ENCODE results near the gene TRUB1. TPM values are rescaled to one million over a fixed set of nuclear protein-coding genes. Genes with fewer than 3 reads are reported as not detected.
"Not testable (repeated sequence)": the region's sequence is repeated elsewhere in the genome, so short reads cannot be mapped to it uniquely, and the experiment has no call there.

TRUB1 gene
- total RNA-seq, 1 donor from 2014 or later: 21.6 TPM

GRCh38 chr10:114931072-114931679, 6.8 kb upstream of the TRUB1 start:
- H3K27ac Mint-ChIP-seq: no peak overlapping the region
- peaks cover 11% of the 10 kb centered on the region for H3K9me3 Mint-ChIP-seq
- no peak overlapping the region for H3K4me3 Mint-ChIP-seq
- intact Hi-C loops (cut with micrococcal nuclease): loop anchor here (10.0 kb wide), 2 partner anchors 316 to 626 kb away; no protein-coding TSS in a partner anchor
- peaks cover 22% of the 10 kb centered on the region for H3K4me1 Mint-ChIP-seq (ENCODE audit: low read depth)
- H3K27me3 Mint-ChIP-seq (ENCODE audit: insufficient read depth): peaks cover 2% of the 10 kb centered on the region
- no peak for DNase-seq (ENCODE audit: low spot score)
- peaks cover 2% of the 10 kb centered on the region for H3K36me3 Mint-ChIP-seq (ENCODE audit: low read depth)

DNA sequence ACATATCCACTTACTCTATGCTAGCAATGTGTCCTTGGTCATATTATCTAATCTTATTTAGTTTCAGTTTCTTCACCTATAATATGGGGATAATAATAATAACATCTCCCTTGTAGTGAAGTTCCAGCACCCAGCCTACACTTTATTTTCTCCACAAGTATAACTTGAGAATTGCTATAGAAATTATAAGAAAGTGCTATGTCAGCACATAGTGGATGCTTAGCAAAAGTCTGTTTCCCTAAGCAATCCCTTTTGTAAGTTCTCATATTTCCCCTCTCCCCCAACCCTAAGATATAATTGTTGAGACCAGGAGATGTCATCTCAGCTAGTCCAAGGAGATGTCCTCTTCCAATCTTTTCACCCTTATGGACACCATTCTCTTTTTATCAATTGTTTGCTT, 5.8 kb upstream of the TRUB1 start:
- intact Hi-C loops (cut with micrococcal nuclease): loop anchor here (10.0 kb wide), 2 partner anchors 317 to 627 kb away; no protein-coding TSS in a partner anchor
- H3K36me3 Mint-ChIP-seq (ENCODE audit: low read depth): peaks cover 2% of the 10 kb centered on the region
- H3K9me3 Mint-ChIP-seq: peaks cover 12% of the 10 kb centered on the region
- H3K4me3 Mint-ChIP-seq: no peak overlapping the region
- DNase-seq (ENCODE audit: low spot score): no peak
- H3K4me1 Mint-ChIP-seq (ENCODE audit: low read depth): peaks cover 19% of the 10 kb centered on the region
- H3K27me3 Mint-ChIP-seq (ENCODE audit: insufficient read depth): no peaks in the 10 kb centered on the region
- no peak overlapping the region for H3K27ac Mint-ChIP-seq

- intact Hi-C loops (cut with micrococcal nuclease): loop anchor here (10.0 kb wide), 2 partner anchors 318 to 628 kb away; no protein-coding TSS in a partner anchor
- Mint-ChIP-seq H3K9me3 (peaks cover 14% of the 10 kb centered on the region), H3K4me3 (no peak overlapping the region), H3K36me3 (ENCODE audit: low read depth) (peaks cover 2% of the 10 kb centered on the region), H3K27ac (no peak overlapping the region), H3K4me1 (ENCODE audit: low read depth) (peaks cover 19% of the 10 kb centered on the region), H3K27me3 (ENCODE audit: insufficient read depth) (no peaks in the 10 kb centered on the region)
- DNase-seq (ENCODE audit: low spot score): no peak
Measured at GRCh38 chr10:114932945-114933344, 5.0 kb upstream of the TRUB1 start.

DNA sequence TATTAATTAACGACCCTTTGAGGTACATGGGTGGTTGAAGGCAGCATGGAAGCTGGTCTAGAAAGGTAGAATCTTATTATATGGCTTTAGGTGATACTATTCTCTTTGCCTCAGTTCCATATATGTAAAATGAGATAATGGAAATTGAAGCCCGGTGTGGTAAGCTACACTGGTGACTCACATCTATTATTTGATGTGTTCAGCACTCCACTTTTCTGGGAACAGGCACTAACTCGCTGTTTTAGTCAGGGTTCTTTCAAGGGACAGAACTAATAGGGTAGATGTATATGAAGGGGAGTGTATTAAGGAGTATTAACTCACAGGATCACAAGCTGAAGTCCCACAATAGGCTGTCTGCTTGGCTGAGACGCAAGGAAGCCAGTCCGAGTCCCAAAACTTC, 4.4 kb upstream of the TRUB1 start:
- Mint-ChIP-seq H3K36me3 (ENCODE audit: low read depth) (peaks cover 2% of the 10 kb centered on the region), H3K27ac (peak overlapping the region; percentile 70), H3K4me1 (ENCODE audit: low read depth) (peaks cover 19% of the 10 kb centered on the region), H3K4me3 (no peak overlapping the region), H3K27me3 (ENCODE audit: insufficient read depth) (no peaks in the 10 kb centered on the region), H3K9me3 (peaks cover 14% of the 10 kb centered on the region)
- no peak for DNase-seq (ENCODE audit: low spot score)
- intact Hi-C loops (cut with micrococcal nuclease): loop anchor here (10.0 kb wide), 2 partner anchors 319 to 629 kb away; no protein-coding TSS in a partner anchor

DNA sequence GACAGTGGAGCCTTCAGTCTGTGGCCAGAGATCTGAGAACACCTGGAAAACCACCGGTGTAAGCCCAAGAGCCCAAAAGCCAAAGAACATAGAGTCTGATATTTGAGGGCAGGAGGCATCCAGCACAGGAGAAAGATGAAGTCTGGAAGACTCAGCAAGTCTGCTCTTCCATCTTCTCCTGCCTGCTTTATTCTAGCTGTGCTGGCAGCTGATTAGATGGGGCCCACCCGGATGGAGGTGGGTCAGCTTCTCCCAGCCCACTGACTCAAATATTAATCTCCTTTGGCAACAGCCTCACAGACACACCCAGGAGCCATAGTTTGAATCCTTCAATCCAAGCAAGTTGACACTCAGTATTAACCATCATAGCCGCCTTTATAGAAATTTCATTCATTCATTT, 4.0 kb upstream of the TRUB1 start:
- not testable (repeated sequence) for H3K27me3 Mint-ChIP-seq (ENCODE audit: insufficient read depth); H3K36me3 Mint-ChIP-seq (ENCODE audit: low read depth); H3K4me3 Mint-ChIP-seq; DNase-seq (ENCODE audit: low spot score)
- Mint-ChIP-seq H3K9me3 (peaks cover 14% of the 10 kb centered on the region), H3K27ac (peak overlapping the region; percentile 70), H3K4me1 (ENCODE audit: low read depth) (peaks cover 24% of the 10 kb centered on the region)
- intact Hi-C loops (cut with micrococcal nuclease): loop anchor here (10.0 kb wide), 2 partner anchors 319 to 629 kb away; no protein-coding TSS in a partner anchor

DNA sequence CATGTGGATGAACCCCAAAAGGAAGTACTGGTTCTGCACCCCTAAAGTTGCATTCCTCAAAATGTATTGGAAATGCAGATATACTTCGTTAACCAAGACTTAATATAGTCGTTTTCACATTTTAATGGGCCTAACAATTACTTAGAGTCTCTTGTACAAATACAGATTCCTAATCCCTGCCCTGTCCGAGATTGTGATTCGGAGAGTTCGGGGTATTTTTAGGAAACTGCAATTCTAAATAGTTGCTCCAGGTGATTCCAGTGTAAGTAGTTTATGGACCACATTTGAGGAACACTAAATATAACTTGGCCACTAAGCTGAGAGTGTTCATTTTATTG, 830 bp downstream of the TRUB1 start:
- no peaks in the 10 kb centered on the region for H3K27me3 Mint-ChIP-seq (ENCODE audit: insufficient read depth)
- H3K4me1 Mint-ChIP-seq (ENCODE audit: low read depth): peaks cover 28% of the 10 kb centered on the region
- DNase-seq (ENCODE audit: low spot score): no peak
- H3K36me3 Mint-ChIP-seq (ENCODE audit: low read depth): peaks cover 10% of the 10 kb centered on the region
- peaks cover 3% of the 10 kb centered on the region for H3K9me3 Mint-ChIP-seq
- intact Hi-C loops (cut with micrococcal nuclease): loop anchor here (1.0 to 10.0 kb wide), 7 partner anchors 62 to 767 kb away; partner anchors contain the start of gene CCDC186
- H3K4me3 Mint-ChIP-seq: peak overlapping the region; percentile 99
- peak overlapping the region; percentile 84 for H3K27ac Mint-ChIP-seq

DNA sequence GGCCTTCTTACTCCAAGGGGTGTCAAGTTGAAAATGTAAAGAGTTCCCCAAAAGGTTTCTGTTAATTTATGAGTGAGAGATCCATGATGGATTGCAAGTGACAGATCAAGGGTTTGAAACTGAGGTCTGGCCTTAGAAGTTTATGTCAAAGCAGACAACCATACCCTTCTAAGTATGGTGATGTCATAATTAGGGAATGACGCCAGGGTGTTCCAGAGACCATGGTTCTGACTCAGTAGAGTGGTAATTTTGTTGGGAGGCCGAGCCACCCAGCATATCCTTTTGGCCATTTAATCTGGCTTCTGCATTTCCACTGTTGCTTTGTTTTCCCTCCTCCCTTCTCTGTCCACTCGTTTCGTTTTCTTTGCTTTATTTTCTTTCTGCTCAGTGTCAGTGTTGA, 2.7 kb downstream of the TRUB1 start:
- no peak for DNase-seq (ENCODE audit: low spot score)
- Mint-ChIP-seq H3K36me3 (ENCODE audit: low read depth) (peaks cover 18% of the 10 kb centered on the region), H3K27ac (no peak overlapping the region), H3K27me3 (ENCODE audit: insufficient read depth) (no peaks in the 10 kb centered on the region), H3K9me3 (peaks cover 3% of the 10 kb centered on the region), H3K4me1 (ENCODE audit: low read depth) (peaks cover 25% of the 10 kb centered on the region), H3K4me3 (peak overlapping the region; percentile 43)
- intact Hi-C loops (cut with micrococcal nuclease): no loop called here

DNA sequence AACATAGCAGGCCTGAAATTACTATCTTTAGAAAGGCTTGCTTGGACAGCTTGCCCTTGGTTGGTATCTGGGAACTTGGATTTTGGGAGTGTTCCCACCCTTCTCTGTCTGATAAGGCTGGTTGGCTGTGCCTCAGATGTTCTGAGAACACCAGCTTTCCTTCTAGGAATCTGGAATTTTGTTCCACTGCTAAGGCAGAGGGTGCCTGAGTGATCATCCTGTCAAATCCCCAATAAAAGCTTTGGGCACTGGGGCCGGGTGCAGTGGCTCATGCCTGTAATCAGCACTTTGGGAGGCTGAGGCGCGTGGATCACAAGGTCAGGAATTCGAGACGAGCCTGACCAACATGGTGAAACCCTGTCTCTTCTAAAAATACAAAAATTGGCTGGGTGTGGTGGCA, 5.0 kb downstream of the TRUB1 start:
- intact Hi-C loops (cut with micrococcal nuclease): no loop called here
- Mint-ChIP-seq H3K4me1 (ENCODE audit: low read depth) (peaks cover 31% of the 10 kb centered on the region), H3K36me3 (ENCODE audit: low read depth) (peaks cover 19% of the 10 kb centered on the region), H3K27me3 (ENCODE audit: insufficient read depth) (no peaks in the 10 kb centered on the region), H3K27ac (no peak overlapping the region), H3K9me3 (no peaks in the 10 kb centered on the region), H3K4me3 (no peak overlapping the region)
- DNase-seq (ENCODE audit: low spot score): no peak

GRCh38 chr10:114953047-114953446, 15.1 kb downstream of the TRUB1 start:
- Mint-ChIP-seq H3K9me3 (no peaks in the 10 kb centered on the region), H3K27me3 (ENCODE audit: insufficient read depth) (no peaks in the 10 kb centered on the region), H3K4me3 (no peak overlapping the region), H3K27ac (no peak overlapping the region), H3K36me3 (ENCODE audit: low read depth) (peaks cover 24% of the 10 kb centered on the region), H3K4me1 (ENCODE audit: low read depth) (peaks cover 24% of the 10 kb centered on the region)
- intact Hi-C loops (cut with micrococcal nuclease): no loop called here
- no peak for DNase-seq (ENCODE audit: low spot score)

DNA sequence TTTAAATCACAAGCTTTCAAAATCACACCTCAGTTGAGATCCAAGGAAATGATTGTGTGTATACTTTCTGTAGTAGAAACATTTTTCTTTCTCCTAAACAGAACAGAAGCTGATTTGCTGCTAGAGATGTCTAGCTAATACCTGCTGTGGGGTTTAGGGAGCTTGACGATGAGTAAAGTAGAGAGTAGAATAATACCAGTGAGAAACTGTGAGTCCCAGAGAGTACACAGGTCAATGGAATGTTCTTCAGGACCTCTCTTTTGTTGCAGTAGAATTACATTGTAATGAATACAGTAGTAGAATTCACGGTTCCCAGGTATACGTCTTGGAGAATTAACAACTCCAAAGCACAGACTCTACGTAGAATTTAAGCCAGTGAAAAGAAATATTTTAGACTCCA, 18.0 kb downstream of the TRUB1 start:
- no peak for DNase-seq (ENCODE audit: low spot score)
- Mint-ChIP-seq H3K9me3 (no peaks in the 10 kb centered on the region), H3K27me3 (ENCODE audit: insufficient read depth) (no peaks in the 10 kb centered on the region), H3K4me3 (no peak overlapping the region), H3K27ac (no peak overlapping the region), H3K36me3 (ENCODE audit: low read depth) (peaks cover 19% of the 10 kb centered on the region), H3K4me1 (ENCODE audit: low read depth) (peaks cover 21% of the 10 kb centered on the region)
- intact Hi-C loops (cut with micrococcal nuclease): no loop called here

DNA sequence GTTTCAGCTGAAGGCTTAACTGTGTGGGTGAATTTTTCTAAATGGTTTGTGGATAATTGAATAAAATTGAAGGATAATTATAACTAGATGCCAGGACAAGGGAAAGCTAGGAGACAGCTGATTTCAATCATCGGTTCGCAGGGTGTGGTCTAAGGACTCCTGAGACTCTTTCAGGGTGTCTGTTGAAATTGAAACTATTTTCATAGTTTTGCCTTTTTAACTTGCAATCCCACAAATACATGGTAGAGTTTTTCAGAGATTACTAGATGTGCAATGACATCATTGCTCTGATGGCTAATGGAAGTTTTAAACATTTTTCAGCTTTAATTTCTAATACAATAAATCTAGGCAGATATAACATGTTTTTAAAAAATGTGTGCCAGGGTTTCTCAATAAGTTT, 18.5 kb downstream of the TRUB1 start:
- intact Hi-C loops (cut with micrococcal nuclease): no loop called here
- peaks cover 19% of the 10 kb centered on the region for H3K36me3 Mint-ChIP-seq (ENCODE audit: low read depth)
- no peaks in the 10 kb centered on the region for H3K27me3 Mint-ChIP-seq (ENCODE audit: insufficient read depth)
- no peak overlapping the region for H3K4me3 Mint-ChIP-seq
- no peak overlapping the region for H3K27ac Mint-ChIP-seq
- DNase-seq (ENCODE audit: low spot score): no peak
- peaks cover 21% of the 10 kb centered on the region for H3K4me1 Mint-ChIP-seq (ENCODE audit: low read depth)
- no peaks in the 10 kb centered on the region for H3K9me3 Mint-ChIP-seq

- DNase-seq (ENCODE audit: low spot score): no peak
- H3K27ac Mint-ChIP-seq: no peak overlapping the region
- H3K27me3 Mint-ChIP-seq (ENCODE audit: insufficient read depth): no peaks in the 10 kb centered on the region
- peaks cover 20% of the 10 kb centered on the region for H3K36me3 Mint-ChIP-seq (ENCODE audit: low read depth)
- intact Hi-C loops (cut with micrococcal nuclease): no loop called here
- no peaks in the 10 kb centered on the region for H3K9me3 Mint-ChIP-seq
- no peak overlapping the region for H3K4me3 Mint-ChIP-seq
- peaks cover 21% of the 10 kb centered on the region for H3K4me1 Mint-ChIP-seq (ENCODE audit: low read depth)
Measured at GRCh38 chr10:114957122-114957521, 19.1 kb downstream of the TRUB1 start.

GRCh38 chr10:114957673-114958072, 19.7 kb downstream of the TRUB1 start:
- DNase-seq (ENCODE audit: low spot score): no peak
- Mint-ChIP-seq H3K4me3 (no peak overlapping the region), H3K27me3 (ENCODE audit: insufficient read depth) (no peaks in the 10 kb centered on the region), H3K27ac (no peak overlapping the region), H3K36me3 (ENCODE audit: low read depth) (peaks cover 20% of the 10 kb centered on the region), H3K4me1 (ENCODE audit: low read depth) (peaks cover 21% of the 10 kb centered on the region), H3K9me3 (no peaks in the 10 kb centered on the region)
- intact Hi-C loops (cut with micrococcal nuclease): no loop called here

DNA sequence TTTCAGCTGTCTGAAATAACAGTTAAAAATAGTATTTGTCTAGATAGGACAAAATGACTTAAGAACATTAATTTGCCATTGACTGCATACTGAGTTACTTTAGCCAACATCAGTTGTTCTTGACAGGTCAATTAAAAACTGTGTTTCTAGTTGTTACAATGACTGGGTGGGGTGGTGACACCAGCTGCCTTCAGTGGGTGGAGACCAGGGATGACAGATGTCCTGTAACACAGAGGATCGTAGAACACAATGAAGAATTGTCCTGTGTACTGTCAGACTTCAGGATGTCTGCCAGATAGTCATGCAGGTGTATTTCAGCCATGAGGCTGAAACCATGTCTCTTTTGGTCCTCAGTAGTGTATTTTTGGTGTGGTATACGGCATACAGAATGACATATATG, 24.4 kb downstream of the TRUB1 start:
- Mint-ChIP-seq H3K36me3 (ENCODE audit: low read depth) (peaks cover 17% of the 10 kb centered on the region), H3K4me3 (no peak overlapping the region), H3K4me1 (ENCODE audit: low read depth) (peaks cover 2% of the 10 kb centered on the region), H3K27me3 (ENCODE audit: insufficient read depth) (no peaks in the 10 kb centered on the region), H3K27ac (no peak overlapping the region), H3K9me3 (no peaks in the 10 kb centered on the region)
- intact Hi-C loops (cut with micrococcal nuclease): no loop called here
- DNase-seq (ENCODE audit: low spot score): no peak
